HG03521 (cell line): Measurements from ENCODE around the gene TRPM5.

Experiments used
- ATAC-seq: cut with Tn5 transposase; IDR thresholded peaks from one replicate; pipeline ENCODE4 v1.9.1; 2021; ENCODE audit warnings: mild to moderate bottlenecking, moderate library complexity; ENCODE audit not compliant: unreplicated experiment

Gene TRPM5

DNA sequence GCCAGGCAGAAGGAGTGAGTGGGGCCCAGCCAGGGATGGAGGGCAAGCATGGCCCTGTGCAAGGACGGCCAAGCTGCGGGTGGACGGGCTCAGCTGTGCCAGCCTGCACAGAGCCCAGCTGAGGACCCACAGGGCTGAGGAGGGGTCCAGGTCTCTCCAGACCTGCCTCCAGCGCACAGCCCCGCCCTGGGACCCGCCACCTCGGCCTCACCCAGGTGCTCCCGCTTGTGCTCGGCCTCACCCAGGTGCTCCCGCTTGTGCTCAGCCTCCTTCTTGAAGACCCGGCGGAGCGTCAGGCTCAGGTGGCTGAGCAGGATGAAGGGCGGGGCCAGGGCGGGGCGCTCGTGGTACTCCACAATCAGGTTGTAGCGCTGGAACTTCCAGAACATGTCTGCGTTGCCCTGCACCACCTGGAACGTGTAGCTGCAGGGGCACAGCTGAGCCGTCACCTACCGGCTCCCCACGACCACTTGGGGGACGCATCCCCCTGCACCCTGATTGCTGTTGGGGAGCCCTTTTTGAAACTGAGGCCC lies 37.4 kb downstream of the TRPM5 start:
- no peak for ATAC-seq

DNA sequence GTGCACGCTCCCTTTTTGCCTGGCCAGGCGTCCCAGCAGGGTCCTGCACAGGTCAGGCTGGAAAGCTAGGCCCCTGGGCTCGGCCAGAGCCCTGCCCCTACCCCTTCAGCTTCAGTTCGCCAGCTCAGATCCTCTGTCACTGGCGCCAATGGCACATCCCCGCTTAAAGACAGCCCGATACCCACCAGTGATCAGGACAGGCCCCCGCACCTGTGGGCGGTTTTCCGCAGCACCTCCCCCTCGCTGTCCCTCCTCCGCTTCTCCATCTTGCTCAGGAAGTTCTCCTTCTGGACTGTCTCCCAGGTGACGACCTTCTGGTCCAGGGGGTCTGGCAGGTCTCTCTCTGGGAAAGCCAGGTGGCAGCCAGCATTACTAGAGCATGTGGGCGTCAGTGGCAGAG lies 37.9 kb downstream of the TRPM5 start:
- no peak for ATAC-seq

DNA sequence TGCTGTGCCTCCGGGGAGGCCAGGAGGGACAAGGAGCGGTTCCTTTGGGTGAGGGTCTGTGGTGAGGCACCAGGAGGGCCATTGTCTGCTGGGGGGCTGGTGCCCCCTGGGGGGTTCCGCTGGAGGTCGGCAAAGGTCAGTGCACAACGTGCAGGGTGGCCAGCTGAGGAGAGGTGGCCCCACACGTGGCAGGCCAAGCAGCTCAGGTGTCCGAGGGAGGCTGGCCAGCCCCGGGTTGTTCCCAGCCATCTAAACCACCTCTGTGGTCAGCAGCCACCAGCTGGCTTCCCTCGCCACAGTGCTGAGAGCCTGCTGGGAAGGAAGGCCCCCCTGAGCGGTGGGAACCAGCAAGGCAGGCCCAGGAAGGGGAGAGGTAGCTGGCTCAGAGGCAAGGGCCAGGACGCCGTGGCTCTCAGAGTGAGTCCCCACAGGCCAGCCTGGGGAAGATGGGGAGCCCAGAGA lies 39.5 kb downstream of the TRPM5 start:
- no peak for ATAC-seq

DNA sequence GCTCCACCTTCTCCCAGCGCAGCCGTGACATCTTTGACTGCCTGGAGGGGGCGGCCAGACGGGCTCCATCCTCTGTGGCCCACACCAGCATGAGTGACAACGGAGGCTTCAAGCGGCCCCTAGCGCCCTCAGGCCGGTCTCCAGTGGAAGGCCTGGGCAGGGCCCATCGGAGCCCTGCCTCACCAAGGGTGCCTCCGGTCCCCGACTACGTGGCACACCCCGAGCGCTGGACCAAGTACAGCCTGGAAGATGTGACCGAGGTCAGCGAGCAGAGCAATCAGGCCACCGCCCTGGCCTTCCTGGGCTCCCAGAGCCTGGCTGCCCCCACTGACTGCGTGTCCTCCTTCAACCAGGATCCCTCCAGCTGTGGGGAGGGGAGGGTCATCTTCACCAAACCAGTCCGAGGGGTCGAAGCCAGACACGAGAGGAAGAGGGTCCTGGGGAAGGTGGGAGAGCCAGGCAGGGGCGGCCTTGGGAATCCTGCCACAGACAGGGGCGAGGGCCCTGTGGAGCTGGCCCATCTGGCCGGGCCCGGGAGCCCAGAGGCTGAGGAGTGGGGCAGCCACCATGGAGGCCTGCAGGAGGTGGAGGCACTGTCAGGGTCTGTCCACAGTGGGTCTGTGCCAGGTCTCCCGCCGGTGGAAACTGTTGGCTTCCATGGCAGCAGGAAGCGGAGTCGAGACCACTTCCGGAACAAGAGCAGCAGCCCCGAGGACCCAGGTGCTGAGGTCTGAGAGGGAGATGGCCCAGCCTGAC lies 41.2 kb downstream of the TRPM5 start:
- ATAC-seq, result no peak

DNA sequence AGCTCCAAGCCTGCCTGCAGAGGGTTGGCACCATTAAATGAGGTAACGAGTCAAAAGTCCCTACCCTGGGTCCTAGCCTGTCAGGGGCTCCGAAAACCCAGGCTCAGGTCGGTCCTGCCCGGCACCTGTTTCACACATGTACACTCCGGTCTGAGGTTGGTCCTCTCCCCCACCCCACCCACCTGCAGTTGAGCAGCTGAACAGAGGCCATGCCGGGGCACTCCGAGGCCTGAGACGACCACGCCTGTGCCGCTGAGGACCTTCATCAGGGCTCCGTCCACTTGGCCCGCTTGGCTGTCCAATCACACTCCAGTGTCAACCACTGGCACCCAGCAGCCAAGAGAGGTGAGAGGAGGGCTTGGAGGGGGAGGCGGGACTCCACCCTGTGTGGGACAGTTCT lies 42.2 kb downstream of the TRPM5 start:
- no peak for ATAC-seq

DNA sequence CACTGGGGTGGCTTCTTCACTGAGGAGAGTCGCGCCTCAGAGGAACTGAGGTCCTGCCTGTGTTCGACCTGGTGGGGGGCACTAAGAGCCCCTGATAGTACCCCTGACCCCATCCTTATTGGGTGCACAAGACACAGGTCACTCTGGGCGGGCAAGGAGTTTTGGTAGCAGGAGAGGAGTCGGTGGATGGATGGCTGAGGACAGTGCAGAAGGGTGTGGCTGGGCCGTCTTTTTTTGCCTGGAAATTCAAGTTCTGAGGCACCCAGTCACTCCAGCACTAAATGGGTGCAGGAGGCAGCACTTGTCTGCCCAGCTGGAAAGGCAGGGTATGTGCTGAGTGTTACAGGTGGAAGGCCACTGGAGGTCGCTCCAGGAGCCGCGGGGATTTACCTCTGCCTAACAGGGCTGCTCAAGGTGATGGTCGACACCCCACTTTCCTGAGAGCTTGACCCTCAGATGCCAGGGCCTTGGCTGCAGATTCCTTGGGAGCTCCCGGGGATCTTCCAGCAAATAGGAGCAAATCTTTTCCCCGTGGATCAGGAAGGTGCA lies 42.8 kb downstream of the TRPM5 start:
- no peak for ATAC-seq

DNA sequence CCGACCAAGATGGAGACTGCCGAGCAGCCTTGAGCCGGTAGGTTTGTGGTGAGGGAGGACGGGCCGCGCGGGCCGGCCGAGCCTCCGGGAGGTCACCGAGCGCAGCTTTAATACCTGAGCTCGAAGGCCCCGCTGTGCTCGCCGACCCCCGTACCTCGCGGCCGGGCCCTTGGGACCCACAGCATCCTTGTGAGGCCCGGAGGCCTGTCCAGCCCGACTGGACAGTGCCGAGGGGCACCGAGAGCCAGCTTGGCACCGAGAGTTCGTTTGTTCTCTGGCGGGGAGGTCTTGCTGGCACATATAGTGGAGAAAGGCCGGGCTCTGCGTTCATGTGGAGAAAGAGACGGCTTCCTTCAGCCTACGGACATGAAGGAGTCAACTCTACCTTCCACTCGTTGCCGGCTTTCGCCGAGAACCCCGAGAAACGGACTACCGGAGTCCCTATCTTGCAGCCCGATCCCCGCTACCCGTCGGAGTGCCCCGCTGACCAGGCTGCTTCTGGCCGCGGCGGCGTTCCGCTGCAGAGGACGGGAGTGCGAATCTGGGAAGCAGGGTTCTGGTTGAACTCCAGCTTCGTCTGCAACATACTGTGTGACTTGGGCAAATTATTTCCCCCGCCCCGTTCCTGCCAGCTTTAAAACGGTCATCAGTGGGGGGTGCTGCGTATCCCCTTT lies 43.4 kb downstream of the TRPM5 start:
- no peak for ATAC-seq

DNA sequence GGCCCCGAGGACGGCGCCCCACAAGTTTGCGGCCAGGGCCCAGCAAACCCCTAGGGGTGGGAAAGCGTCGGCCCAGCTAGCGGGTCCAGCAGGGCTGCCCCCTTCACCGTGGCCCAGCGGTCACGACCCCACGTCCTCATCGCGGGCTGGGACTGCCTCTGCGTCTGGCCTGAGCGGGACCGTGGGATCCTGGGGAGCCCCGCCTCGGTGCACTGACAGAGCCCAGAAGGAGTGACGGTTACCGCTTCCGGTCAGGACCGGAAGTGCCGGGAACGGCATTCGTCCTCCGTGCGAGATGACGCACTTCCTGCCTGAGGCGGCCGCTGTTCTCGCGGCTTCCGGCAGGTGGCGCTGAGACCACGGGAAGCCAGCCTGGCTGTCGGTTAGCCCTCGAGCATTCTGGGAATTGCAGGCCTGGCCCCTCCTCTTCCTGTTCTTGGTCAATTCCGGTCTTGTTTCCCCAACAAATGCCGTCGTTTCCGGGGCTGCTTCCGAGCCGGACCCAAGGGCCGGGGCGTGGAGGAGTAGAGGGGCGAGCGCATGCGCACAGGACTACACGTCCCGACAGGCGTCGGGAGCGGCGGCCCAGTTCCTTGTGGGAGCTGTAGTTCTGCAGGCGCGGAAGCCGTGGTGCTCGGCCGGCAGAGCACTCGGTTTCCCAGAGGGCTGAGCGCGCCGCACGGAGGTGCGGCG lies 44.1 kb downstream of the TRPM5 start, which contains the start of gene TSSC4:
Gene TSSC4, plus strand, starts transcription at position 682 of the 693 bp plus-strand sequence. CDS start 1,884 bp downstream, outside the sequence.
- peak; percentile 85 for ATAC-seq

DNA sequence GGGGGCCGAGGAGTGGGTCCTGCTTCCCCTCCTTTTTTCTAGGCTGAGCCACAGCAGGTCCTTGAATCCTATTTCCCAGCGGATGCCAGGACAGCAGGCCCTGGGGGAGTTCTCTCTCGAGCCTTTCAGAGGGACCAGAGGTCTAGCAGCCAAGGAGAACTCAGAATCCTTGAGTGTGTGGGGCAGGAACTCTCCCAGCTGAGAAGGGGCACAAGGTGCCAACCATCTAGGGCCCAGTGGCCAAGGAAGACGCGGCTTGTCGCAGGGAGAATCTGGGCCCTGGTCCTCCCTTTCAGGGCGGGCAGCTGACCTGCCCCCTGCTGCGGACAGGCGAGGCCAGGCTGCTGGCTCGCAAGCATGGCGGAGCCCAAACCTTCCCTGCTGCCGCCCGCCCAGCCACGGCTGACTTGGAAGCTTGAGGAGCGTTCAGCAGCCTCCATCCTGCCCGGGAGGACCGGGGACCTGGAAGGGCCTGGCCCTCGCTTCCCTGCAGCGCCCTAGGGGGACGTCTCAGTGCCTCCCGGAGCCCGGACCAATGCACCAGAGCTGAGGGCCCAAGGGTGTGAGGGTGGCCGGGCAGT lies 44.7 kb downstream of the TRPM5 start:
- no peak for ATAC-seq

DNA sequence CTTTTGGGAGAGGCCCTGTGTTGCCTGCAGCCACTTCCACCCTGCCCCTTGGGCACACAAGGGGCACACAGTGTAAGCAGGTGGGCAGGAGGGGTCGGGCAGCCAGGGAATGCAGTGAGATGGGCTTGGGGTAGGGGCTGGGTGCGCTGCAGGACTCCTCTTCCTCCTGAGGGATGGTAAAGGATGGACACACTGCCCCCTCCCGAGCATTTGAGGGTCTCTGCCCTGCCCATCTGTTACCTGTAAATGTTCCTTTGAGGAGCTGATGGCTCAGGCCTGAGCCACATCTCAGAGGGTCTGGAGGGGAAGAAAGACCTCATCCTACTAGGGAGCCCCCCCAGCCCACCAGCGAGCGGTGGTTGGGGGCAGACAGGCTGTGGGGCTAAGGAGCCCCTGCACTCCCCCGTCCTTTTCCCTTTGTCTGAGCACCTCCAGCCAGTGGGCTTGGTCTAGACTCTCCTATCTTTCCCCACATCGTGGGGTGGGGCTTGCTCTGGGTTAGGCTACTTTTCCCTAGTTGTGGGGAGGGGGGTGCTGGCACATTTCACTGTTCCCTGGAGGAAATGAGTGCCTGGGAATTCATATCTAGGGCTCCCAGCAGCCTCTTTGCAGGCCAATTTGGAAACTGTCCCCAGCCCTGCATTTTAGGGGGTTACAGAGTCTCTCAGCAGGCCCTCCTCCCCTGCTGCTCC lies 45.5 kb downstream of the TRPM5 start:
- no peak for ATAC-seq

DNA sequence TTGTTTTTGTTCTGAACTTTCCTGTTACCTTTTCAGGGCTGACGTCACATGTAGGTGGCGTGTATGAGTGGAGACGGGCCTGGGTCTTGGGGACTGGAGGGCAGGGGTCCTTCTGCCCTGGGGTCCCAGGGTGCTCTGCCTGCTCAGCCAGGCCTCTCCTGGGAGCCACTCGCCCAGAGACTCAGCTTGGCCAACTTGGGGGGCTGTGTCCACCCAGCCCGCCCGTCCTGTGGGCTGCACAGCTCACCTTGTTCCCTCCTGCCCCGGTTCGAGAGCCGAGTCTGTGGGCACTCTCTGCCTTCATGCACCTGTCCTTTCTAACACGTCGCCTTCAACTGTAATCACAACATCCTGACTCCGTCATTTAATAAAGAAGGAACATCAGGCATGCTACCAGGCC lies 47.3 kb downstream of the TRPM5 start:
- no peak for ATAC-seq

DNA sequence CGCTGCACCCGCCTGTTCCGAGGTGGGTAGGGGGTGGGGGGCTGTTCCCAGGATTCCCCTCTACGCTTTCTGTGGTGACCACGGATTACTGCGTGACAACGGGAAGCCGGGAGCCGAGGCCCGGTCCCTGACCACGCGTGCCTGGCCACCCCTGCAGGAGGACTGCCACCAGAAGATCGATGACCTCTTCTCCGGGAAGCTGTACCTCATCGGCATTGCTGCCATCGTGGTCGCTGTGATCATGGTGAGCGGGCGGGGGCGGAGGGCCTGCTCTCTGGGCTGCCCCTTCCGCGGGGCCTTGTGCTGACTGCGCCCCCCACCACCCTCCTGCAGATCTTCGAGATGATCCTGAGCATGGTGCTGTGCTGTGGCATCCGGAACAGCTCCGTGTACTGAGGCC lies 47.8 kb downstream of the TRPM5 start:
- no peak for ATAC-seq

DNA sequence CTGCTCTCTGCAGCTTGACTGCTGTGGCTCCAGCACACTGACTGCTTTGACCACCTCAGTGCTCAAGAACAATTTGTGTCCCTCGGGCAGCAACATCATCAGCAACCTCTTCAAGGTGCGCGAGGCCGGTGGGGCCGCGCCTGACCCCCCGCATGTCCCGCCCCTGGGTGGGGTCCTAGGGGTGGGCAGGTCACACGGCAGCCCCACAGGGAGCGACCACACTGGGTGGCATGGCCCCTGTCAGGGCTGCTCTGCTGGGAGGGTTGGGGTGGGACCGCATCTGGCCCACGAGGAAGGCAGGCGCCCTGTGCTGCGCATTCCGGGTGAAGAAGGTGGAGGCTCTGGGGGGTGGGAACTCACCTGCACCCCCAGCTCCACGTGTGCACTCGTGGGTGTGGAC lies 48.5 kb downstream of the TRPM5 start:
- ATAC-seq, result no peak

DNA sequence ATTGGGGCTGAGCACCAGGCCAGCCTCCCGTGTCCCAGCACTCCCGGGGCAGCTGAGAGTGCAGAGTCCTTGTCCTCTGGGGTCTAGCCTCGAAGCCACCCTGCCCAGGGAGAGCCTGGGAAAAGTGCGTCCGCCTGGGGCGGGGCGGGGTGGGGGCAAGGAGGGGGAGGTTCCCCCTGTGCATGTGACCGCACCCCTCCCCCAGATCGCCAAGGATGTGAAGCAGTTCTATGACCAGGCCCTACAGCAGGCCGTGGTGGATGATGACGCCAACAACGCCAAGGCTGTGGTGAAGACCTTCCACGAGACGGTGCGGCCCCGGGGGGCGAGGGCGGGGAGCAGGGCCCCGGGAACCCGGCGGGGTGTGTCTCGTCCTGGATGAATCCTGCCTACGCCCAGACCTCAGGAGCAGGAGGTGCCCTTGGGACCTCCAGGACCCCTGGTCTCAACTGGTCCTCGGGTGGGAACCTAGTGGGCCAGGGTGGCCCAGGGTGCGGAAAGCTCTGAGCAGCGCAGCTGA lies 49.0 kb downstream of the TRPM5 start:
- ATAC-seq, result no peak

DNA sequence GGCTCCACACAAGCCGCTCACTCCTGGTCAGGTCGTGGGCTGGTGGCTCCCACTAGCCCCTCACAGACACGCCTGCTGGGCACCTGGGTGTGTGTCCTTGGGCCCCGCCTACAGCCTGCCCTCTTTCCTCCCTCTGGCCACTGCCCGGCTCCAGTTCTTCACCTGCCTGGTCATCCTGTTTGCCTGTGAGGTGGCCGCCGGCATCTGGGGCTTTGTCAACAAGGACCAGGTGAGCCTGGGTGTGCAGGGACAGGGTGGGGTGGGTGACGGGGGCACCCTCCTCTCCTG lies 49.6 kb downstream of the TRPM5 start:
- ATAC-seq, result no peak
